Measurements from ENCODE around the gene ZNF175. TPM values are rescaled to one million over a fixed set of nuclear protein-coding genes. Genes with fewer than 3 reads are reported as not detected.

The ZNF175 gene
- total RNA-seq = 1.2 and 5.0 TPM in 2 replicates

GRCh38 chr19:51570962-51571575 is at the start of gene ZNF175:
TSS of gene ZNF175 (plus strand) at chr19:51571283. CDS start at chr19:51573330, 2,047 bp downstream.

GRCh38 chr19:51531349-51532315 is 39.5 kb upstream of the ZNF175 start, which contains the start of gene SIGLEC6:
TSS of gene SIGLEC6 (minus strand) at chr19:51531670. CDS start at chr19:51531648, 22 bp downstream.

GRCh38 chr19:51630315-51630714 is 59.2 kb downstream of the ZNF175 start, which contains the start of gene SIGLEC5:
TSS of gene SIGLEC5 (minus strand) at chr19:51630401. CDS start at chr19:51630335, 66 bp downstream.

Other genes with a start within 250 kb of the ZNF175 start
- 0.29 and 0.35 TPM in 2 replicates for gene VSIG10L, start 229.1 kb upstream of the ZNF175 start, total RNA-seq
- 105 and 157 TPM in 2 replicates for gene ETFB, start 204.9 kb upstream of the ZNF175 start, total RNA-seq
- not detected in 2 replicates for gene CLDND2, start 202.3 kb upstream of the ZNF175 start, total RNA-seq
- gene NKG7, start 198.6 kb upstream of the ZNF175 start, total RNA-seq = not detected in 2 replicates
- not detected in 2 replicates for gene LIM2, start 183.3 kb upstream of the ZNF175 start, total RNA-seq
- gene C19orf84, start 180.7 kb upstream of the ZNF175 start, total RNA-seq = not detected in 2 replicates
- not detected in 2 replicates for gene SIGLEC10, start 153.6 kb upstream of the ZNF175 start, total RNA-seq
- not detected in 2 replicates for gene SIGLEC8, start 112.8 kb upstream of the ZNF175 start, total RNA-seq
- not detected in 2 replicates for gene CEACAM18, start 92.7 kb upstream of the ZNF175 start, total RNA-seq
- not detected in 2 replicates for gene SIGLEC12, start 69.5 kb upstream of the ZNF175 start, total RNA-seq
- not detected in 2 replicates for gene SIGLEC6, start 39.6 kb upstream of the ZNF175 start, total RNA-seq
- gene SIGLEC5, start 59.1 kb downstream of the ZNF175 start, total RNA-seq = not detected in 2 replicates
- gene SIGLEC14, start 75.5 kb downstream of the ZNF175 start, total RNA-seq = not detected in 2 replicates
- 4.0 and 21.4 TPM in 2 replicates for gene SPACA6, start 122.0 kb downstream of the ZNF175 start, total RNA-seq
- not detected in 2 replicates for gene HAS1, start 152.7 kb downstream of the ZNF175 start, total RNA-seq
- gene FPR1, start 180.6 kb downstream of the ZNF175 start, total RNA-seq = not detected in 2 replicates
- gene FPR2, start 189.9 kb downstream of the ZNF175 start, total RNA-seq = not detected in 2 replicates
- gene FPR3, start 223.9 kb downstream of the ZNF175 start, total RNA-seq = not detected in 2 replicates

Data from myometrial cell (primary cell).